NCI-H1436 treated with DMSO at 0.1 percent for 48 hours (cell line): ENCODE measurements around the gene NKRF.
"Not testable (repeated sequence)": the region's sequence is repeated elsewhere in the genome, so short reads cannot be mapped to it uniquely, and the experiment has no call there.

Experiments used
- DNase-seq: peaks from one replicate; lab custom pipeline; 2025; lab: John Stamatoyannopoulos, UW

The NKRF gene

DNA sequence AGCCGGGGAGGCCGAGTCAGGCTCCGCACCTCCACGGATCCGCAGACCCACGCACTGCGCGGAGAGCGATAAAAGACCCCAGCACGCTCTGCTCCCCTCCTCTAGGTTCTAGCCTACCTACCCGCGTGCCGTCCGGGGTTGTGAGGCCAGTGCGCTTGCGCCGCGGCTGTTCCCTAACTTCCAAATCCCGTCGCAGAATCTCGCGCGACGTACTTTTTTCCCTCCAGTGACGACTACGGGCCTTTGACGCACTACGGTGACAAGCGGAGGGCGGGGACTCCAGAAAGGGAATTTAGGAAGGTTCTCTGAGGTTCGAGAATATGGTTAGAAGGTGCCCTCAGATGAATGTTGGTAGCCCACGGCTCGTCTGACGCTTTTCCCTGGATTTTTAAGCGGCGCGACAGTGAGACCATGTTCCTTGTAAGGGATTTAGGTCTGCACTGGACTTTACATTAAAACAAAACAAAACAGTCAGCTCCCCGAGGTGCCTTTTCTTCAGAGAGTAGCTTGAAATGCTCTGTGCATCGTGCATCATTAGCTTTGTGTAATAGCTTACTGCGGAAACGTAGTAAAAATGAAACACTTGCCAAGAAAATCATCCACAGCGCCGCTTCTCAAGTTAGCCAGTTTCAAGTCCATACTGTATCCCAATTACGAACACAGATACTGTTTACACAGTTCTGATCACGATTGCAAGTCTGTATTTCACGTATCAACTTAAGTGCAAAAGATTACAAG is at the start of gene NKRF:
NKRF (minus strand) TSS at position 145 of the 738 bp plus-strand sequence.
- DNase-seq = peak; percentile 79

DNA sequence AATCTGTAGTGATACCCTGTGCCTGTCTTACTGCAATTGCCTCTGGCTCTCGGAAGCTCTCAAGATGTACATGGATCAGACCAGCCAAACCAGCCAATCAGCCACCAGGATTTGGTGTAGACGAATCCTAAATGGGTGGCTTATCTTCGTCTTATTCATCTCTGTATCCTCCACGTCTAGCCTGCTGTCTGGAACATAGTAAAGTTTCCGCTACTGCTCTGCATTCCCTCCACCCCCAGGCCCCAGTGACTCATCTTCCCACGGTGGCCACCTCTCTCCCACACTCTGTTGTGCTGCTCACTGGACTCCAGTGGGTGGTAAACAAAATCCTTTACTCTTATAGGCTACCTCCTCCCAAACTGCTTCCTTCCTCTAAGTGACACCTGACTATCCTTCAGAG is 48.9 kb upstream of the NKRF start:
- no peak for DNase-seq

DNA sequence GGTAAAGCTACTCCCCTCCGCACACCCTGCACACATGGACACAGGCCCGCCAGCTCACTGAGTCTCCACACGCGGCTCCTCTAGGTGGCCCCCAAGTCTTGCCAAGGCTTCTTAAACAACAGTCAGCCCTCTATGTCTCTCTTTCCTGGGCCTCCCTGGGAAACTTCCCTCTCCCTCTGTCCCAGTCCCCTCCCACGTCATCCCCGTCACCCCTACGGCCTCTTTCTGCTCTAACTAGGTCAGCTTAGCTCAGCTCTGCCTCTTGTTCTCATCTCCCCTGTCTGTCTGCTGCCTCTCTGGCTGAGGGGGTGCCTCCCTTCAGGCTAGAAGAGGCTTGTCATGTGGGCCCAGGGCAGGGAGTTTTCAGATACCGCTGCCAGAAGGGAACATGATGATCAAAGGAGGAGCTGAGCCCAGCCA is 47.9 kb upstream of the NKRF start:
- DNase-seq = no peak

DNA sequence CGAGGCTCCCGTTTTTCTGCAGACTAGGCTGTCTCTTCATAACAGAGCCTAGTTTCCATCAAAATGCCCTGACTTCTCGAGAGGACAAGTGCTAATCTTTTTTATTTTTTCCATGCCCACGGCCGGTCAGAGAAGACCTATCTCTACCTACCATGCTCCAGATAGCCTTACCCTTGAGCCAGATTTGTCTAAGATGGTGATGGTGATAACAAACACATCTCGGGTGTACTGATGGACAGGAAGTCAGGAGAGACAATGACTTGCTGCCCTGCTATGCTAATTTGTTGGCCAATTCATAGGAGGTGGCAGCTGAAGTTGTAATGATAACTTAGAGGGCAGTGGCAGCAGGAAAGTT is 42.2 kb upstream of the NKRF start:
- no peak for DNase-seq

DNA sequence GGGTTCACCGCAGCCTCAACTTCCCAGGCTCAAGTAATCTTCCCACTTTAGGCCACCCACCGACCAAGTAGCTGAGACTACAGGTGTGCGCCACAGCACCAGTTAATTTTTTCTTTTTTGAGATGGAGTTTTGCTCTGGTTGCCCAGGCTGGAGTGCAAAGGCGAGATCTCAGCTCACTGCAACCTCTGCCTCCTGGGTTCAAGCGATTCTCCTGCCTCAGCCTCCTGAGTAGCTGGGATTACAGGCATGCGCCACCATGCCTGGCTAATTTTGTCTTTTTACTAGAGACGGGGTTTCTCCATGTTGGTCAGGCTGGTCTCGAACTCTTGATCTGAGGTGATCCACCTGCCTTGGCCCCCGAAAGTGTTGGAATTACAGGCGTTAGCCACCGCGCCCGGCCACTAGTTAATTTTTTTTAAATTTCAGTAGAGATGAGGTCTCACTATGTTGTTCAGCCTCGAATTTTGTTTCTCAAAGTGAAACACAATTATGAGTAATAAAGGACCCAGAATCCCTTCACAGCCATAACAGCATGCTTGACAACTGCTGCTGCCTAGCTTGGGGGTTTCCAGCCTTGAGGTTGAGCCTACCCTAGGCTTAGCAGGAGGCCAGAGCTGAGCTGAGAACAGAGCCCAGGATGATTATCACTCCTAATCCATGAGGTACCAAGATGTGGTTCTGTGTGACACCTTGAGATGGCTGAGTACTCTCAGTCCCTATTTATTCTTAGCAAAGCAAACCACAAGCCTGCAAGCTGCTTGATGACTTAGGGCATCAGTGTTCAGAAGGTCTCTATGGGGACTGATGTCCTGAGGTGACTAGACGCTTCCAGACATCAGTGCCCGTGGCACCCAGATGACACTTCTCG is 41.6 kb upstream of the NKRF start:
- no peak for DNase-seq

DNA sequence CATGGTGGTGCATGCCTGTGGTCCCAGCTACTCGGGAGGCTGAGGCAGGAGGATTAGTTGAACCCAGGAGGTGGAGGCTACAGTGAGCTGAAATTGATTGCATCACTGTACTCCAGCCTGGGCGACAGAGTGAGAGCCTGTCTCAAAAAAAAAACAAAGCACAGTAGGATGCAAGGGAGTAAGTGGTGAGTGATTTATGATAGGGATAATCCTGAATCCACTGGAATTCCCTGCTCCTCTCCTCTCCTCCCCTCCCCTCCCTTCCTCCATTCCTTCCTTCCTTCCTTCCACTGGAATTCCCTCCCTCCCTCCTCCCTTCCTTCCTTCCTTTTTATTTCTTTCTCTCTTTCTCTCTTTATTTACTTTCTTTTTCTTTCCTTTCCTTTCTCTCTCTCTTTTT is 40.9 kb upstream of the NKRF start:
- DNase-seq = no peak

DNA sequence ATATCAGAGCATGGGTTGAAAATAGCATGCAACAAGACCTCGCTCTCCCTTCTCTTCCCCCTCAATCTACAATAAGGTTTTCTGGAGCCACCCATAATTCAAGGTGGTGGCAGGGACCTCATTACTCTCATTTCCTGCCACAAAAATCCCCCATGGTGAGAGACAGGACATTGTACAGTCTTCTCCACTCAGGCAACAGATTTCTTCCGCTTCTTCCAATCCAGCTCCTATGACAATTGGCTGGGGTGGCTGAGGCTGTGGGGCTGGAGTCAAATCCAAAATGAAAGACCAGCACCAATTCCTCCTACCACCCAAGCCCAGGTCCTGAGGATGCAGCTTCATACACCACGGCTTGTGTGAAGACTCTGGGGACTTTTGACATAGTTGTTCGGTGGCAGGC is 40.3 kb upstream of the NKRF start:
- DNase-seq = no peak

DNA sequence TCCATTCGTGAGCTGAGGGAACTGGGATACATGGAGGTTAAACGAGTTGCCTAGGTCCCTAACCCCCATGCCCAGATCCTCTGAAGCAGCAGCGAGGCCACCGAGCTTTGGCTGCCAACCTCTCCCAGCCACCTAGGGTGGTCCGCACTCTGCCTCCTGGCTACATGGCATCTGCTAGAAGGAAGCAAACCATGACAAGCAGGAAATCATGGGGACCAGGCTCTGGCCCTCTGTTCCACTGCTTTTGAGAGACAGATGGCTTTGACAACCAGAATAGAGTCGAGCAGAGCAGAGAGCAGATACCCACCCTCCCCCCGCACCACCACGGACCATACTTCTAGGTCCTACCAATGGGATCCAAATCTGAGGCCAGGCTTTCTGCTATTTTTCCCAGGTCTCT is 37.5 kb upstream of the NKRF start:
- DNase-seq = no peak

DNA sequence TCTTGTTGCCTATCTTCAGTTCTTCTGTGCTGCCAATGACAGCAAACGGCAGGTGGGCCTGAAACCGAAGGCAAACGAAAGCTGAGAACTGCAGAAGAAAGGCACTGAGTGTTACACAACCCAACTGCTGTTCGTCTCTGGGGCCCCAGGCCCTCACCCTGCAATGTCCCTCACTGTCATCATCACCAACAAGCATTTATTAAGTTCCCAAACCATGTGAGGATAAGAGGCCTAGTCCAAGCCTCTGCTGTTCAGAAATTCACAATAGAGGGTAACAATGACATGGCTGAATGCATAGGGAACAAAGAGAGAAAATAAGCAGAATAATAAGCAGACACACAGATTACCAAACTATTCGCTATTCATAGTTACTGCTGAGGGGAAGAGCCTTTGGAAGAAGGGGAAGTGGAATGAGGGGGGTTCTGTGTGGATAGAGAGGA is 34.5 kb upstream of the NKRF start:
- DNase-seq = no peak

DNA sequence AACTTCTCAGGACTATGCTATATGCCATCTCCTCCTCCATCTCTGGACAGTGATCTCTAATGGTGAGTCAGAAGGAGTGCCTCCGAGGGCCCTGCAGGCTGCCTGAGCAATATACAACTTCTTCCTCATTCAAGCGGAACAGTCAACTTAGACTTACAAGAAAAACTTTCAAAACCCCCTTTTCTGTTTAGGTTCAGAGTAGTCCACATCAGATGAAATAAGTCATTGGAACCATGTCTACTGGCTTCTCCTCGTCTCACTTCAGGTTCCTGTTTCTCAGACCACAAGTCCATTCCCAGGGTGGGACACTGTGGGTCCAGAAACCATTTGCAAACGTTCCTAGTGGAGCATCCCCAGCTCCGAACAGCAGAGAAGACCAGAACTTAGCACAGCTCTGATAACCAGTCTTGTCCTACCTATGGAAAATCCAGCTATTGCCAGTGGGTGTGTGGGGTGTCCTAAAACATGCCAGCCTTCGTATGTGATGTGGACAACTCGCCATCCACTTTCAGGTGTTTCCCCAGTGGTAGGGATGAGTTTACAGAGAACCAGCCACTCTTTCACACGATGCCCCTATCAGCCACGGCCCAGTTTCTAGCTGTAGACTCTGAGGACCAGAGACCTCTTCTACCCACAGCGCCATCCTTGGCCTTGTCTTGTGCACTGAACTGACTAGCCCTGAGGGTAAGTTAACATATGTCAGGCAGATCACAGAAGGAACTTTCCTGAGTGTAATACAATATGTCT is 32.7 kb upstream of the NKRF start:
- DNase-seq = no peak

DNA sequence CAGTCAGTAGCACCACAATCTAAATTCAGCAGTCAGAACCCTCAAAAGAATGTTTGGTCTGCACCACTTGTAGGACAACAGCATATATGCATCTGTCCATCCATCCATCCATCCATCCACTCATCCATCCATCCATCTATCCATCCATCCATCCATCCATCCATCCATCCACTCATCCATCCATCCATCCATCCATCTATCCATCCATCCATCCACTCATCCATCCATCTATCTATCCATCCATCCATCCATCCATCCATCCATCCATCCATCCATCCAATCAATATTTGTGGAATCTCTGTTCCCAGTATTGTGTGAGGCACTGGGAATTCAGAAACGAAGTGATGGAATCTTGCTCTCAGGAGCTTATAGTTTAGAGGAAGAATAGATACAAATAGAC is 31.2 kb upstream of the NKRF start:
- DNase-seq = not testable (repeated sequence)

DNA sequence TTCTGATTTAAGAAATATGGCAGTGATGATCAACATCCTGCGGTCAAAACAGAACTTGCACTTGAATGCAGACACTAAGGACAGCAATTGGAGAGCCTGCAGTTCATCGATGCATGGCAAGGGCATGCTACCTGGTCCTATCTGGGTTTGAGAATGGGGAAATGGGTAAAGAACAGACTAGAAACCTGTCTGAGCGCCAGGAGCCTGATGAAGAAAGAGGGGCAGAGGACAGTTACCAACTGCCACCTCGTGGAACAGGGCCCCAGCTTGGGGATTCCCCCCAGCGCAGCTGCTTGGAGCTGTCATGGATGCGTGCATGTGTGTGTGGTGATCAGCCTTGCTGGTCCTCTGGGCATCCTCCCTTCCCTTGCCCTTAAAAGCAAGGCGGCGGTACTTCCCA is 30.2 kb upstream of the NKRF start:
- no peak for DNase-seq

DNA sequence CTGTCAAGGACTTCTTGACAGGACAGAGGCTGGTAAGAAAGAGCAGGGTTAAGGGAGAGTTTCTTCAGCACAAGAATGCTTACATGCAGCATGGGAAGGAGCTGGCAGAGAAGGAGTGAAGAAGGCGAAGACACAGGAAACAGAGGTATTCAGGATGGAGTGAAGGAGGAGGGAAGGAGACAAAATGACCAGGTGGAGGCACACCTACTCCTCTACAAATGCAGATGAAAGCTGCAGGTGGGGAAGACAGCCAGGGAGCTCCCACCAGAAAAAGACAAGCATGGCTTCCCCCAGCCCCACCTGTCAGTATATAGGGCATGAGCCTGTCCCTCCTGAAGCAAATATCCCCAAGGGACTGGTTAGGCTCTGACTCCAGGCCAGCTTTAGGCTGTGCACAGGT is 29.6 kb upstream of the NKRF start:
- no peak for DNase-seq

DNA sequence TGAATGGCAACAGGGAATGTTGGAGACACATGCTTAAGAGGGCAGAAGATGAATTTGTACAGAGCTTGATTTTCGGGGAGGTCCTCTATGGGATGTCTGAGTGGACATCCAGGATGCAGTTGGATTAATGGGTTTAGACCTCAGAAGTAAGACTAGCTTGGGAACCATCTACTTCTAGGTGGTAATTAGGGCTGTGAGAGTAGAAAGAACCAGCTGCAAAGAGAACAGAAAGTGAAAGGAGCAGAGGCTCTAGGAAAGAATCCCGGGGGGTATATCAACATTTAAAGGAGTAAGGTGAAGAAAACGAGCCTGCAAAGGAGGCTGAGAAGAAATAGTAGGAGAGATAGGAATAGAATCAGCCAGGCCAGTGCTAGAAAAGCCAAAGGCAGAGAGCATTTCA is 29.0 kb upstream of the NKRF start:
- DNase-seq = no peak

DNA sequence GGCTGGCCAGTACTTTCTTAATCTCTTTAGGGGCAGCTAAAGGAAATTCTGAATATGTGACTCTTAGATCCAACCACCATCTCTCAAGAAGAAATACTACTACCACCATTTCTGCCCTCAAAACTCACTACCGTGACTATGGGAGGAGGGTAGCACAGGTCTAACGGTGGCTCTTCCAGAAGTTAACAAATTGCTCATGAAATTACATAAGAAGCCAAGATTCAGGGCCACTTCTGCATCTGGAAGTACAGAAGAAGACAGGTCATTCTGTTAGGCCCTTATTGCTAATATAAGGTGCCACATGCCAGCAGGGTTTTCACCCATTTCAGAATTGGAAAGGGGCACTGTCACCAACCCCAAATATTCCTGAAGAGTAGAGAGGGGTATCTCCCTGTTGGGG is 19.6 kb upstream of the NKRF start:
- DNase-seq = no peak

DNA sequence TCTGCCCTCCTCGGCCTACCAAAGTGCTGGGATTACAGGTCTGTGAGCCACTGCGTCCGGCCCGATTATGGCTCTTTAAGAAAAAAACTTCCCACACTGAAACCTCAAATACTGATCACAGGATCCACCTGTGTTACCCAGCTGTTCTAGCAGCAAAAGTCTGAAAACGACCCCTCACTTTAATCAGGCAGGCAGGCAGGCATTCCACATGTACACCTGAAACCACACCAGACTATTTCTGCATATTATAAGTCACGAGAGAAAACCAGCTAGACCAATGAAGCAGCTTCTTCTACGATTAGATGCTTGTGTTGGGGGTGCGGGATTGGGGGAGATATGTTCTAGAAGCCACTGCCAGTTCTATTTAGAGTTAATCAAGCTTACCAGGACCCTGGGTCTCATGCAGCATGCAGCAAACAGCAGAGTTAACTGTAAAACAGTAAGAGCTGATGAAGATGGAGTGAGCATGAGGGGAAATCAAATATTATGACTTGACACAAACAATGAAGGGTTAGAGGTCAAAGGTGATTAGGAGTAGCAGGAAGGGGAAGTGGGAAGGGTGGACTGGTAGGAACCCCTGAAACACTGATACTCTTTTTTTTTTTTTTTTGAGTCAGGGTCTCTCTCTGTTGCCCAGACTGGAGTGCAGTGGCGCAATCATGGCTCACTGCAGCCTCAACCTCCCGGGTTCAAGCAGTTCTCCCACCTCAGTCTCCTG is 18.9 kb upstream of the NKRF start:
- no peak for DNase-seq

DNA sequence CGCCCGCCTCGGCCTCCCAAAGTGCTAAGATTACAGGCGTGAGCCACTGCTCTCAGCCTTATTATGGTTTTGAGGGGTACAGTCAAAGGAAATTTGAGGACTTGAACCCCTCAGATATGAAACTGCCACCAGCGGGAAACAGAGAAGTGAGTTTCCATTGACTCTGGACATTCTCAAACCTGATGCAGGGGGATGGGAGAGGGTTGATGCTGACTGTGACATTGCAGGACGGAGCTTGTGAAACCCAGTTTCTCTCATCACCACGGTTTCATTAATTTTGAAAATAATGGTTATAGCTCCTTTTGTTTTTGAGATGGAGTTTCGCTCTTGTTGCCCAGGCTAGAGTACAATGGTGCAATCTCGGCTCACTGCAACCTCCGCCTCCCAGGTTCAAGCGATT is 18.2 kb upstream of the NKRF start:
- DNase-seq = no peak

DNA sequence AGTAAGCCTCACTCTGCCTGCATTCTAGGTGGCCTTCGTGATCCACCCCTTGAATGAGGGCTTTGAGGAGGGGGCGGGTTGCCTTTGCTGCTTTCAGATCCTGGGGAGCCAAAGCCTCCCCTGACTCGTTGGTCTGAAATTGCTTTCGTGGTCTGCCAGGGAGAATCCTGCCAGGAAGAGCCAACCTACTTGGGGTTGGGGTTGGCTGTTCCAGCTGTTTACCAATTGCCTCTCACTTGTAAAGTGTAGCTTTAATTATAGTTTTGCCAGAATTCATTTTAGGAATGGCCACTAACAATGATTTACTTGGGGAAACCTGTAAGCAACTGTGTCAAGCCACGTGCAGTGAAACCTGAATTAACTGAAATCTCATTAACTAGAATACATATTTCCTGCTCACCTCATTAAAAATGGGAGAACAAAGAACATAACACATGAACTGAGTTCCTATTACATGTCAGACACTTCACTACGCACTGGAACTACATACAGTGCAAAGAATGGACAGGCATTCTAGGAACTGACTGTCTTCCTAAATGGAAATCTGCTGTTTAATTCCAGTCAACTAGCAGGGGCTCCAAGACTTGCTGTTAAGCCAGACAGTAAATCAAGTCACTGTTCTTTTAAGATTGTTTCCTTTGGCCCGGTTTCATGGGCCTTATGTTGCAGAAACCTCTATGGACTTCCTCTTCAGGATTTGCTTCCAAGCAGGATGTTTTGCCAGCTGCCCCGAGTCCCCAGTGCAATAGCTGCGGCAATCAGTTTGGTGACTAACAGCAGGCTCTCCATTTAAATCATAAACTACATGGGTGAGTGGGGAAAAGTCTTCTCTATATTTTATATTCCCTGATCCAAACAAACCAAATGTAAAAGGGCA is 16.4 kb upstream of the NKRF start:
- DNase-seq = no peak

DNA sequence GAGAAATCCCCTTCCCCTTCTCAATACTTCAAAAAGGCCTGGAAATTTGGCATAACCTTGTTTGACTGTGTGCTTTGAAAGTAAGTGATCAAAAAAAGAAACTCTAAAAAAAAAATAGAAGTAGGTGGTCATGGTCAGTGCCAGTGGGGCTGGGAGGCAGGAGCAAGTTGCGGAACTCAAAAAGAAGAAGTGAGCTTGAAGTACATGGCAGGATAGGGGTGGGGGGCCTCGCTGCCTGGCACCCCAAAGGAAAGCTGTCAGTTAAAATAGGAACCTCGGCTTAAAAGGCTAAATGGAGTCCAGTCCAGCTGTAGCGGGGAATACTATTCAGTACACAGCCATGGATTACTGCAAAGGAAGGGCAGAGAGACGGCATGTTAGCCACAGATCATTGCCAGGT is 12.2 kb upstream of the NKRF start:
- DNase-seq = no peak

DNA sequence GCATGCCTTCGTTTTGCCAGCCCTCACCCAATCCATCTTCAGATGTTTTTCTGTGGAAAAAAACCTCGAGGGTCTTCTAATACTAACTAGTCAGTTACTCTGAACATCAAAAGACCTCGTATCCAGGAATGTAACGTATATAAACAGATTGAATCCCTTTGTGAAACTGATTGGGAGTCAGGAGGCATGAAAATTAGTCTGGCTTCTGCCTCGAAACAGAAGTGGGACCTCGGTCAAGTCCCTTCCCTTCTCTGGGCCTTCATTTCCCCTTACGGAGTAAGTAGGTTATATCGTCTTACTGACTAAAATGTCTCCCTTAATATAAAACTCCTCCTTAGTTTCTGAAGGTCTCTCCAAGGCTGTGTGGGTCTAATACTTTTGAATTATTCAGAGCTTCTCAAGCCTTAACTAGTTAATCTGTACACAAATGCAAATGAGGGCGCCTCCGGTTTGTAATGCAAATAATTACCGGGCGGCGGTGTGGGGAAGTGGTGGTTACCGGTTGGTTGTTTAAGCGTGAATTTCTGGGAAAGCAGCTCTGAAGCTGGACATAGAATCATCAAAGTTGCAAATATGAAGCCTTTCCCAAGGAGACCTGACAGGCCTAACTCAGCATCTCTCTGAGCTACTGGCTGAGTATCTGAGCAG is 11.4 kb upstream of the NKRF start:
- DNase-seq = no peak

DNA sequence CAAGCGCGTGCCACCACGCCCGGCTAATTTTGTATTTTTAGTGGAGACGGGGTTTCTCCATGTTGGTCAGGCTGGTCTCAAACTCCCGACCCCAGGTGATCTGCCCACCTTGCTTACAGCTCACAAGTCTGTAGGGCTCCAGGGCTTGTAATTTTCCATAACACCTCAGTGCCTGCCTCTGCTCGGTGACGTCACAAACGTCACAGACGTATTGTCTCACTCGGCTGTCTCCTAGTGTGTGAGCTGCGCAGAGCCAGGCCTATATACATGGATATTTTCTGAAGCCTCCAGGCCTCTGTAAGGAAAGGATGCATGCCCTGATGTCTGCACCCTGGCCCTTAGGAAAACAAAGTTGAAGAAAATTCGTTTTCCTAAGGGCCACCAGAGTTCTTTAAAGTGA is 8.6 kb upstream of the NKRF start:
- no peak for DNase-seq
